NCI-H748 treated with DMSO at 0.1 percent for 48 hours (cell line): Measurements from ENCODE around the gene KRTAP13-3.

Source experiments
- DNase-seq: peaks from one replicate; lab custom pipeline; 2025; lab: John Stamatoyannopoulos, UW

Gene KRTAP13-3, protein sequence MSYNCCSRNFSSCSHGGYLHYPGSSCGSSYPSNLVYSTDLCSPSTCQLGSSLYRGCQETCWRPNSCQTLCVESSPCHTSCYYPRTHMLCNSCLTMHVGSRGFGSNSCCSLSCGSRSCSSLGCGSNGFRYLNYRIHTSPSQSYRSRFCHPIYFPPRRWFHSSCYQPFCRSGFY

GRCh38 chr21:30425826-30426225 is at the start of gene KRTAP13-3:
Gene KRTAP13-3 (minus strand): TSS chr21:30425926. CDS start chr21:30425912, 14 bp downstream.
- DNase-seq, result no peak

DNA sequence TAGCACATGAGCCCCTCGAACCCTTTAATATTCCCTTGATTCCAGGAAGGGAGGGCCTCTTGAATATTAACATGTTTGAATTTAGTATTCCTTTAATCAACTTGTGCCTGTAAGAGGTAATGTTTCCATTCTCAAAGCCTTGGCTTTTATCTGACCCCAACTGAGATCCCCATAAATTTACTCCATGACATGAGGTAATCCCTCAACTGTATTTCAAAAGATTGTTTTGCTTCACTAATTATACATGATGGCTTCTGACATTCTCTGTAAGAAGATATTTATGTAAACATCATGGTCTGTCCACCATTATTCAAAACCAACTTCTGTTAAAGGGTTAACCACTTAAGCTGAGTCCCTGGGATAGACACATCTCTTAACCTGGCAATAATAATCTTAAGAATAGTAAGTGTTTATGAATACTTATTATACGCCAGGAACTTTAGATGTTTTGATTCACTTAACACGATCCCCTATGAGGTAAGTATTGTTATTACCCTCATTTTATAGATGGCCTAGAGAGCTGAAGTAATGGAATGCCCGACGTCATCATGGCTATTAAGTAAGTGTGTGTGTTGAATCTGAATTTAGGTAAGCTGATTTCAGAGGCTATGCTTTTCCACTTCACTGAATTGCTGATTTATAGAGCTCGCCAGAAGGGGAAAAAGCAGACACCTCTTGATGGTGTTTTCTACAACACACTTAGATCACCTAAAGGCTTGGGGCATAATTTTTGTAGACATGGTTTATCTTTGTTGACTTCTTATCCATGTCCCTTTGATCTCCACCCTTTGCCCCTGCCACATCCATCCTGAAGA is 43.4 kb upstream of the KRTAP13-3 start:
- DNase-seq, result no peak

DNA sequence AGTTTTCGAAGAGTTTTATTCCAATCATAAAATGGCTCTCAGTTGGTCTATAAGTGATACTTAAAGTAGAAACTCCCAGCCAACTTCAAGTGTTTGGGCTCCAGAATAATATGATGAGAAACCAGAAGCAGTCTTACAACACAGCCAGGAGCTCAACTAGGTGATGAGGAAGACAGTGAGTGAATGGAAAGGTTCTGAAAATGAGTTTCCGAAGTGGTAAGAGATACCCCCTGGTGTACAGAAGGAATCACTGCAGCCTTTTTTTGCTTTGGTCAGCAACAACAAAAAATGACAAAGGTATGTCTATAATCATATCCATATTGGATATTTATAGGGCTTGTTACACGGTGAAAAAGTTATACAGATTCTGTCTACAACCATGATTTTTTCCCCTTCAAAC is 38.0 kb upstream of the KRTAP13-3 start:
- DNase-seq, result no peak

DNA sequence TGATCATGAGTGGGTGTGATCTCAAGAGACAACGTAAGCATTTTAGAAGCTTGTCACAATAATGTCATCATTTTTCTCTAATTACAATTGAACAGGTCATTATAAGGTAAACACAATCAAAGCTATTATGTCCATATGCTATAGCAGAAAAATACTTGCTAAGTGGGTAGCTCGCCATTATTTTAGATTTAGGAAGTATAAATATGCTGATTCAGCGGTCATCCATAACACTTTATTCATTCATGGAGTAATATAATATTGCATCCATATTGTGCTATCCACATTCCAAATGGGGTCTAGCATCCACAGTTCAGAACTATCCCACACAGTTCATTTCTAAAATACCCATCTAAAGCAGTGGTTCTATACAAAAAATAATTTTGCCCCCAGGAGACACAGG is 22.8 kb upstream of the KRTAP13-3 start:
- DNase-seq, result no peak

GRCh38 chr21:30447056-30447455 is 21.3 kb upstream of the KRTAP13-3 start:
- DNase-seq, result no peak

DNA sequence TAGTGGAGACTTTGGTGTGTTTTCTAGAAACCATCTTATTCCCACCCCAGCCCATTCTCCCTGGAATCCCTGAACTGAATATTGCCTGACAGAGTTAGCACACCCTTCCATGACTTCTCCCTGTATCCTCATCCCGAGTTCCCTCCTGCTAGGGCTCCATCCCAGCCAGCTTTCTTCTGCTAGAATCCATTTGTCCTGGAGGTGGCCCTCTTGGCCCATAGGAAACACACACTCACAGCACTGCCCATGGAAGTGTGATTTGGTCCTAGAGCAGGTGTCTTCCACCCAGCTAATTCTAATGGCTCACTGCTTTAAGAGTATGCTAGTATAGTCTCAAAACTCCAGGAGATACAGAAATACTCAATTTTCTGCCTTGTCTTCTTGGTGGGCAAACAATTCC is 18.5 kb upstream of the KRTAP13-3 start:
- no peak for DNase-seq

DNA sequence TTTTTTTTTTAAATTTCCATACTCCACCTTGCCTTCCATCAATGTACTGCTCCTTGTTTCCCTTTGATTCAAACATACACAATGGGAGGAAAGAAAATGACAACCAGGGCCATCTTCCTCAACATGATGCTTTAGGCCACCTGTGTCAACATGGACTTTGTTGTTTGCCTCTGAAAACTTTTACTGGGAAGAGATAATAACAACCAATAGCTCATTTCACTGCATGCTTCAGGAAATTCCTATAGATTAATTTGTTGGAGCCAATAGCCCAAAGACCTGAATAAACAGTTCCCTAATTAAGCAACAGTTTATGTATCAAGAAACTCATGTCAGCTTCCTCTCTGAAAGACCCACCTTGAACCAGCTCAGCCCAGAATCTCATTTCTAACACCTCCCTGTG is 17.5 kb upstream of the KRTAP13-3 start:
- DNase-seq, result no peak

- DNase-seq, result no peak
Measured at GRCh38 chr21:30439975-30440374, 14.2 kb upstream of the KRTAP13-3 start, which contains the start of gene KRTAP15-1. Gene KRTAP15-1 (plus strand): TSS chr21:30440275. CDS start chr21:30440328, 53 bp downstream.

GRCh38 chr21:30437010-30437565 is 11.4 kb upstream of the KRTAP13-3 start:
- DNase-seq, result no peak

DNA sequence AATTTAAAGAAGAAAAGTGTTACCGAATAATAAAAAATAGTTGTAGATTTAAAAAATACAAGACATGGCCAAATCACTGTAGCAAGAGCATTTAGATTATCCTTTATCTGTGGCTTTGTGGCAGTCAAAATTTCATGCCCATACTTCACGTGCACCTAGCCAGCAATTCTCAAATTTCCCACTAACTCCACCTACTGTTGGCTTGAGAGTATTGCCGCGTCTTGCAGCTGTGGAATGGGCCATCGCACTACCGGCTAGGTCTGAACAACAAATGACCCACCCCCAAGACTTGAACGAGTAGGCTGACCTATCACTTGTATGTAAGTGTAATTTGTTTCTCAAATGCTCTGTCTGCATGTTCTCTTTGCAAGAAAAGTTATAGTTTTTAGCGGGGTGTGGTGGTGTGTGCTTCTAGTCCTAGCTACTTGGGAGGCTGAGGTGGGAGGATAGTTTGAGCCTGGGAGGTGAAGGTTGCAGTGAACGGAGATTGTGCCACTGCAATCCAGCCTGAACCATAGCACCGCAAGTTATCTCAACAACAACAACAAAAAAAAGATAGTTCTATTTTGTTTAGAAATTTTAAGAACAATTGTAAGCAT is 8.4 kb upstream of the KRTAP13-3 start:
- peak; percentile 1 for DNase-seq

DNA sequence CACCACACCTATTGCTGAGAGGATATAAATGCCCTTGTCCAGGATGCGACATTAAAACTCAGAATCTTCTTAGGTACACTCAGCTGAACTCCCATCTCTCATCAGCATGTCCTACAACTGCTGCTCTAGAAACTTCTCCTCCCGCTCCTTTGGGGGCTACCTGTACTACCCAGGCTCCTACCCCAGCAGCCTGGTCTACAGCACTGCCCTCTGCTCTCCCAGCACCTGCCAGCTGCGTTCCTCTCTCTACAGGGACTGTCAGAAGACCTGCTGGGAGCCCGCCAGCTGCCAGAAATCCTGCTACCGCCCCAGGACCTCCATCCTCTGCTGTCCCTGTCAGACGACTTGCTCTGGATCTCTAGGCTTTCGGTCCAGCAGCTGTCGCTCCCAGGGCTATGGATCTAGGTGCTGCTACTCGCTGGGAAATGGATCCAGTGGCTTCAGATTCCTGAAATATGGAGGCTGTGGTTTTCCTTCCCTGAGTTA is 4.5 kb upstream of the KRTAP13-3 start, which contains the start of gene KRTAP13-4:
Gene KRTAP13-4, plus strand, starts transcription at position 51 of the 486 bp plus-strand sequence. Its CDS starts 56 bp downstream, at position 107.
- DNase-seq, result no peak

- DNase-seq, result no peak
Measured at GRCh38 chr21:30426731-30427130, 1.0 kb upstream of the KRTAP13-3 start.

DNA sequence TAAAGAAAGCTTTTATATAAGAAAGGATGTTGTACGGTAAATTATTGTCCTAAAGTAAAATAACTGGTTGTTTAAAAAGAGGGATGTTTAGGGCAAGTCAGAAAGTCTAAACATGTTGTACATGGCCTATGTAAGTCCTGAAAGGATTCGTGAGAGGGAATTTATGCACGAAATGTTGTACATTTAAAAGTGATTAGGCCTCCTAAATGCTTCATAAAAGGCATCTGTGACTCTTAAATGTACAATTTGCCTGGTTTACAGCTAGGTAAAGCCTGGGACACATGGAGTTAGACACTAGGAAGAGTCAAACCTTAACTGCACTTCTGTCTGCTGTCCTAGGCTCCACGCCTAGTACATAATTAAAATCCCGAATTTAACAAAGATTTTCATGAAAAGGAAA is 9.7 kb downstream of the KRTAP13-3 start:
- DNase-seq, result no peak

- peak; percentile 46 for DNase-seq
Measured at GRCh38 chr21:30408782-30409494, 16.8 kb downstream of the KRTAP13-3 start.

GRCh38 chr21:30395731-30396130 is 30.0 kb downstream of the KRTAP13-3 start, which contains the start of gene KRTAP13-1:
Gene KRTAP13-1 (plus strand): TSS chr21:30396031. CDS start chr21:30396087, 56 bp downstream.
- DNase-seq, result no peak

DNA sequence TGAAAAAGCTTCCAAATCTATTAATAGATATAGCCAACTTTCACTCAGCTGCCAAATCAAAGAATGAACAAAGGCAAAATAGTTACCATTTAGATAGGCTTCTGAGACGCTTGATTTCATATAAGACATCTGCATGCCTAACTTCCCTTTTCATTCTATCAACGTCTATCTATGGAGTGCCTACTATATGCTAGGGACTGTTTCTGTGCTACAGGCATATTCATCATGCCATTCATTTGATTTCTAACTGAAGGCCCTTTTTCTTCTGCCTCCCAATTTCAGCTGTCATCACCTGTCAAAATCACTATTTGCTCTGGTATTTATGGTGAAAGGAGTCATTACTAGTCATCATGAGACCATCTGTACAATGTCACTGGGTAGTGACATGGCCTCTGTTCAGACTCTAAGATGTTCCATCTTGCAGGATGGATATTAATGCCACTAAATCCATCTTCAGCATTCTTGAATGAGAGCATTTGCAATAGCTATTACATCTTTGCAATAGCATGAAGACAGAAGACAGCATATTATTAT is 34.2 kb downstream of the KRTAP13-3 start:
- DNase-seq, result no peak

GRCh38 chr21:30382201-30382600 is 43.5 kb downstream of the KRTAP13-3 start:
- no peak for DNase-seq
